Measurements from ENCODE around the gene LDB2. TPM values are rescaled to one million over a fixed set of nuclear protein-coding genes. Genes with fewer than 3 reads are reported as not detected.

The LDB2 gene
- total RNA-seq, 4 donors from 2014 or later, result 48.8 to 298 (median 152) TPM

DNA sequence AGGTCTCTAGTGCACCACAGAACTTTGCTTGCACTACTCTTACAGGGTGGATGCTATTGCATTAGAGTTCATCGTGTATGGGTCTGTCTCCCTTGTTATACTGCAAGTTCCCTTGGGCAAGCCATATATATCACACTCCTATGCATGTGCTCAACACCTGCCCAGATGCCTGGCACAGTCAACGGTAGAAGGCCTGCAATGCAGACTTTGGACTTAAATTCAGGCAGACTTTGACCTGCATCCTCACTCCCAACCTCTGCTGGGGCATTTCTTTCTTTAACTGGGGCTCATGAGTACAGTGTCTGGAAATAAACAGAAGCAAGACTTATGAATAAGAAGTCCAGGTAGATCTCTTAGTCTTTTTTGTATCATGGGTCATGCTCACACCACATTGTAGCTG, 148.2 kb downstream of the LDB2 start:
- Histone ChIP-seq H3K27me3 (no peaks in the 10 kb centered on the region), H3K27ac (no peak overlapping the region), H3K36me3 (no peaks in the 10 kb centered on the region), H3K4me3 (no peak overlapping the region), H3K9me3 (no peaks in the 10 kb centered on the region), H3K4me1 (peaks cover 0 to 7% of the 10 kb centered on the region in 2 donors)
- TF ChIP-seq CTCF (IDR thresholded peaks at IDR 0.05) (no peak), POLR2A (IDR thresholded peaks at IDR 0.05) (no peak)
- intact Hi-C loops (cut with DNase I; ENCODE audit: low total_unique reads), result no loop called here
- no peak for DNase-seq

DNA sequence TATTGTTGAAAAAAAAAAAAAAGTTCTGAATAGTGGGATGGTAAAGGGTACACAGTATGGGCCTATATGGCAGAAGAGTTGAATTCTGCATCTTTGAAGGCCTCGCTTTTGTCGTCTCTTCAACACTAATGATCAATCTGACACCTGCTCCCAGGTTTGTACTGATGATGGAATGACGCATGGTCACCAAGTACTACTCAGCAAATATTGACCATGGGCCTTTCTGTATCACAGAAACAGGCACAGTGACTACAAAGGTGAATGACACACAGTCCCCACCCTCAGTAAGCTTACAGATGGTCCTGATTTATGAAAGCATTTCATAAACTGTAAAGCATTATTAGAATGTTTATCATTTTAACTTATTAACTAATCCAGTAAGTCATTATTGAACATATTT, 152.6 kb downstream of the LDB2 start:
- no peaks in the 10 kb centered on the region for H3K9me3 ChIP-seq
- H3K36me3 ChIP-seq, result no peaks in the 10 kb centered on the region
- no peak for TF ChIP-seq POLR2A (IDR thresholded peaks at IDR 0.05)
- TF ChIP-seq CTCF (IDR thresholded peaks at IDR 0.05), result no peak
- DNase-seq, result no peak
- peaks cover 0 to 9% of the 10 kb centered on the region in 2 donors for H3K4me1 ChIP-seq
- H3K4me3 ChIP-seq, result no peak overlapping the region
- intact Hi-C loops (cut with DNase I; ENCODE audit: low total_unique reads), result no loop called here
- H3K27ac ChIP-seq, result peak overlapping the region in 1 of 2 donors; percentile 69
- no peaks in the 10 kb centered on the region for H3K27me3 ChIP-seq

GRCh38 chr4:16745009-16745635, 153.3 kb downstream of the LDB2 start:
- Histone ChIP-seq H3K27me3 (no peaks in the 10 kb centered on the region), H3K27ac (peak overlapping the region; percentile 48 to 69), H3K36me3 (no peaks in the 10 kb centered on the region), H3K4me1 (peaks cover 0 to 9% of the 10 kb centered on the region in 2 donors), H3K9me3 (no peaks in the 10 kb centered on the region), H3K4me3 (no peak overlapping the region)
- intact Hi-C loops (cut with DNase I; ENCODE audit: low total_unique reads), result no loop called here
- TF ChIP-seq CTCF (IDR thresholded peaks at IDR 0.05), result no peak
- TF ChIP-seq POLR2A (IDR thresholded peaks at IDR 0.05), result no peak
- DNase-seq, result peak; percentile 64 to 74

DNA sequence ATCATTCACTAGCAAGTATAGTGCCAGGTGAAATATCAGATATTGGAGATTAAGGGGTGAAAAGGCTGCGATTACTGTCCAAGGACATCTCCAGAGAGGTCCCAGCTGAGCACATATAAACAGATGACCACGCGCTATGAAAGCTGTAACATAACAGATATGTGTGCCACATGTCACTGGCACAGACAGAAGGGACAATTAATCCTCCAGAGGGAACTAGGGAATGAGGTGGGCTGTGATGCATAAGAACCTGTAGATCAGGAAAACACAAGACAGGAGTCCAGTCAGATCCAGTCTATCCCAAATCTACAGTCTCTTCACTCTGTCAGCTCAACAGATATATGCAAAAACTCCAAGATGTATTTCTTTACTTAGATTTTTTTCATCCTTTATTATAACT, 157.2 kb downstream of the LDB2 start:
- Histone ChIP-seq H3K36me3 (no peaks in the 10 kb centered on the region), H3K4me1 (peaks cover 0 to 5% of the 10 kb centered on the region in 2 donors), H3K9me3 (peaks cover 0 to 3% of the 10 kb centered on the region in 2 donors), H3K27ac (peak overlapping the region; percentile 48 to 65), H3K4me3 (no peak overlapping the region), H3K27me3 (no peaks in the 10 kb centered on the region)
- intact Hi-C loops (cut with DNase I; ENCODE audit: low total_unique reads), result no loop called here
- DNase-seq, result no peak
- TF ChIP-seq POLR2A (IDR thresholded peaks at IDR 0.05), result no peak

GRCh38 chr4:16739997-16740624, 158.3 kb downstream of the LDB2 start:
- no peak for DNase-seq
- Histone ChIP-seq H3K4me1 (peaks cover 0 to 1% of the 10 kb centered on the region in 2 donors), H3K27me3 (no peaks in the 10 kb centered on the region), H3K36me3 (no peaks in the 10 kb centered on the region), H3K27ac (peak overlapping the region; percentile 53 to 65), H3K9me3 (peaks cover 0 to 3% of the 10 kb centered on the region in 2 donors), H3K4me3 (no peak overlapping the region)
- intact Hi-C loops (cut with DNase I; ENCODE audit: low total_unique reads), result no loop called here
- no peak for TF ChIP-seq CTCF (IDR thresholded peaks at IDR 0.05)
- no peak for TF ChIP-seq POLR2A (IDR thresholded peaks at IDR 0.05)

All from uterus (tissue), 4 donors.